Ascending aorta (tissue), 2 donors: ENCODE measurements around the gene RTKN. TPM values are rescaled to one million over a fixed set of nuclear protein-coding genes. Genes with fewer than 3 reads are reported as not detected.
"Not testable (repeated sequence)": the region's sequence is repeated elsewhere in the genome, so short reads cannot be mapped to it uniquely, and the experiment has no call there.

Source experiments
- DNase-seq, 2 donors: peaks; one replicate each; pipeline ENCODE4 v3.0.0-alpha.2; 2019; ENCODE audit warnings: low spot score in 2 of 2
- H3K27ac ChIP-seq, 2 donors: fragments of 200-600 bp; sonication (generic); one replicate each; pipeline ENCODE4 v1.5.1; 2016 to 2017; ENCODE audit warnings: mild to moderate bottlenecking in 1 of 2
- H3K27me3 ChIP-seq: fragments of 200-600 bp; sonication (generic); one replicate; pipeline ENCODE4 v1.5.1; 2017
- H3K36me3 ChIP-seq, 2 donors: fragments of 200-600 bp; sonication (generic); one replicate each; pipeline ENCODE4 v1.5.1; 2016
- H3K4me1 ChIP-seq, 2 donors: fragments of 200-600 bp; sonication (generic); one replicate each; pipeline ENCODE4 v1.5.1; 2016 to 2017; ENCODE audit warnings: mild to moderate bottlenecking in 1 of 2
- H3K4me3 ChIP-seq, 2 donors: fragments of 200-600 bp; sonication (generic); one replicate each; pipeline ENCODE4 v1.5.1; 2016 to 2017; ENCODE audit warnings: mild to moderate bottlenecking in 1 of 2
- H3K9me3 ChIP-seq, 2 donors: fragments of 200-600 bp; sonication (generic); one replicate each; pipeline ENCODE4 v1.5.1; 2016
- CTCF ChIP-seq, 3 experiments: fragments of 200-600 bp in 2 of 3; fragments of 450-650 bp in 1 of 3; sonication (generic) in 2 of 3; IDR thresholded peaks; one replicate each; pipeline ENCODE4 v1.5.1; 2016 to 2019; ENCODE audit warnings: antibody characterized with exemption in 3 of 3, mild to moderate bottlenecking in 1 of 3, moderate library complexity in 1 of 3
- intact Hi-C: fragments of 100-400 bp; cut with DNase I; formaldehyde crosslinking; loops from one replicate; pipeline ENCODE4 v1.15.1; 2023
- total RNA-seq: library from RNA; depleted of rRNA; stranded (reverse); fragments of >200 nt; gene quantifications from one replicate; pipeline ENCODE4 v1.1.0, GENCODE V29; 2016

The RTKN gene
- total RNA-seq, 1 donor from 2014 or later = 9.5 TPM

DNA sequence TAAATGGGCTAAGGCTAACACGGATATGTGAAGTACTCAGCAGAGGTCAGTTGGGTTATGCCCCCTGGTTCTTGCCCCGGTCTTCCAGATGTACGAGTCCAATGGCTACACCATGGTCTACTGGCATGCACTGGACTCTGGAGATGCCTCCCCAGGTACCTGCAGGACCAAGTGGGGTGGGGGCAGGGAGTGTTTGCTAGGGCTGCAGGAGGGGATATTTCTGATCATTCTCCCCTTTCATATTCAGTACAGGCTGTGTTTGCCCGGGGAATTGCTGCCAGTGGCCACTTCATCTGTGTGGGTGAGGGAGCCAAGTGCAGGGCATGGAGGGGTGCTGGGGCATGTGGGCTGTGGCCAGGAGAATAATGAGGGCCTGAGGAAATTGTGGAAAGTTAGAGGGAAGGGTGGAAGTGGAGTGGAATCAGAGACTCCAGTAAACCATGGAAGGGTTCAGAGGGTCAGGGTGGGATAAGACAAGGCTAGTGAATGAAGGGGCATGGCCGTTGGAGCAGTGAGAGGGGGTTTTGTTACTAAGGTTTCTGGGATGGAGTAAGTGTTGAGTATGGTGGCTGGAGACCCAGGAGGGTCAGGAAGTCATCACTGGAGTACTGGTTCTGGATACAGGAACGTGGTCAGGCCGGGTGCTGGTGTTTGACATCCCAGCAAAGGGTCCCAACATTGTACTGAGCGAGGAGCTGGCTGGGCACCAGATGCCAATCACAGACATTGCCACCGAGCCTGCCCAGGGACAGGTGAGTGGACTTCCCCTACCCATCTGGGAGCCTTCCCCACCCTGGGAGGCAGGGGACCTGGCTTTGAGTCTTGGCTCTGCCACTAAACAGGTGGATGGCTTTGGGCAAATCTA is 18.3 kb downstream of the RTKN start:
- Histone ChIP-seq H3K9me3 (no peaks in the 10 kb centered on the region), H3K4me1 (peaks cover 2 to 3% of the 10 kb centered on the region in 2 donors), H3K4me3 (no peak overlapping the region), H3K27ac (no peak overlapping the region), H3K27me3 (no peaks in the 10 kb centered on the region), H3K36me3 (peaks cover 9 to 18% of the 10 kb centered on the region in 2 donors)
- intact Hi-C loops = no loop called here
- no peak for TF ChIP-seq CTCF (IDR thresholded peaks at IDR 0.05)
- DNase-seq = no peak

GRCh38 chr2:74421221-74421870 is 20.4 kb downstream of the RTKN start, which contains the start of the genes C2orf81 and WDR54:
Gene C2orf81, minus strand, starts transcription at chr2:74421619. Its CDS starts 59 bp downstream, at chr2:74421560.
Gene WDR54, plus strand, starts transcription at chr2:74421730. Its CDS starts 424 bp downstream, at chr2:74422154.
- Histone ChIP-seq H3K27me3 (no peaks in the 10 kb centered on the region), H3K4me1 (peaks cover 3 to 5% of the 10 kb centered on the region in 2 donors), H3K4me3 (peak within 1 kb of the TSS; percentile 64 to 85), H3K27ac (peak within 1 kb of the TSS; percentile 32 to 63), H3K36me3 (peaks cover 5 to 6% of the 10 kb centered on the region in 2 donors), H3K9me3 (no peaks in the 10 kb centered on the region)
- no peak for TF ChIP-seq CTCF (IDR thresholded peaks at IDR 0.05)
- DNase-seq = peak; percentile 53 to 93
- intact Hi-C loops = loop anchor here (1.0 kb wide), 2 partner anchors 19 to 34 kb away; partner anchors contain the start of gene INO80B

DNA sequence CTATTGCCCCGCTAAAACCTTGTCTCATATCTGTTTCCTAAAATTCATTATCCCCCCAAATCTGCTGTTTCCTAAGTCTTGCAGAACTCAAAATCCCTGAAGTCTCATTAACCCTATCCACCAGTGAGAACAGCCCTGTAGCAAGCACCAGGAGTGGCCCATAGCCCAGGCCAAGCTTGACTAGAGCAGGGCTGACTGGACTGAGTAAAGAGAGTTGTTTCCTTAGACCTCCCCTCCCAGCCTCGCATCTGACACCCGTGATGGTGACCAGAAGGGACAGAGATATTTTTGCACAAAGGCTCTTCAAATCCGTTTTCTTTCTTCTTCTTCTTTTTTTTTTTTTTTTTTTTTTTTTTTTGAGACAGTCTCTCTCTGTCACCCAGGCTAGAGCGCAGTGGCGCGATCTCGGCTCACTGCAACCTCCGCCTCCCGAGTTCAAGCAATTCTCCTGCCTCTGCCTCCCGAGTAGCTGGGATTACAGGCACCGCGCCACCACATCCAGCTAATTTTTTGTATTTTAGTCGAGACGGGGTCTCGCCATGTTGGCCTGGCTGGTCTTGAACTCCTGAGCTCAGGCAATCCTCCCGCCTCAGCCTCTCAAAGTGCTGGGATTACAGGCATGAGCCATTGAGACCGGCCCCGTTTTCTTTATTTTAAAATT is 21.2 kb downstream of the RTKN start:
- not testable (repeated sequence) for H3K27me3 ChIP-seq, H3K9me3 ChIP-seq, DNase-seq, H3K36me3 ChIP-seq, H3K4me1 ChIP-seq, H3K27ac ChIP-seq
- H3K4me3 ChIP-seq = peak overlapping the region; percentile 64 to 85
- intact Hi-C loops = loop anchor here (1.0 kb wide), 2 partner anchors 20 to 35 kb away; partner anchors contain the start of gene INO80B

- H3K4me1 ChIP-seq = peaks cover 5 to 8% of the 10 kb centered on the region in 2 donors
- intact Hi-C loops = no loop called here
- no peaks in the 10 kb centered on the region for H3K36me3 ChIP-seq
Measured at GRCh38 chr2:74420006-74420405, 21.7 kb downstream of the RTKN start.

DNA sequence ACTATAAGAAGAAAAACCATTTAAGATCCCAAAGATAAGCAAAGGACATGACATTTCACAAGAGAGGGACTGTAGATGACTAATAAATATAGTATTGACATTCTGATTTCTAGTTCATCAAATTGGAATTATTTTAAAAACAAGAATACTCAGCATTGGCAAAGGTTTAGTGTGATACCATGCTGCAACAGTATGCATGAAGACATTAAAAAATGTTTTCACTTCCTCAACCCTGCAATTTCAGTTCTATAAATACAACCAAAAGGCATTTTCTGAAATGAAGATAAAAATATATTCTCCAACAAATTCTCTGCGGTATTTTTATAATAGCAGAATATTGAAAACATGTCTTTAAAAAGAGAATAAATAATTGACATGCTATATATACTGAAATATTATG is 22.4 kb downstream of the RTKN start:
- Histone ChIP-seq H3K4me3 (no peak overlapping the region), H3K4me1 (peaks cover 5 to 12% of the 10 kb centered on the region in 2 donors), H3K27ac (no peak overlapping the region), H3K27me3 (no peaks in the 10 kb centered on the region), H3K36me3 (no peaks in the 10 kb centered on the region), H3K9me3 (no peaks in the 10 kb centered on the region)
- intact Hi-C loops = no loop called here
- no peak for DNase-seq
- TF ChIP-seq CTCF (IDR thresholded peaks at IDR 0.05) = no peak

More at GRCh38 chr2:74420006-74420405, 21.7 kb downstream of the RTKN start:
- DNase-seq = no peak
- no peak for TF ChIP-seq CTCF (IDR thresholded peaks at IDR 0.05)
- Histone ChIP-seq H3K27ac (no peak overlapping the region), H3K4me3 (no peak overlapping the region), H3K9me3 (no peaks in the 10 kb centered on the region), H3K27me3 (no peaks in the 10 kb centered on the region)
